Peyer's patch (tissue), 4 donors: ENCODE results near the gene SPDYE16. TPM values are rescaled to one million over a fixed set of nuclear protein-coding genes. Genes with fewer than 3 reads are reported as not detected.
A peak's percentile ranks its signal among the peaks of the same experiment; 100 is the strongest.
"Not testable (repeated sequence)": the region's sequence is repeated elsewhere in the genome, so short reads cannot be mapped to it uniquely, and the experiment has no call there.

Source experiments
- DNase-seq, 3 donors: peaks; one replicate each; pipeline ENCODE4 v3.0.0-alpha.2; 2017 to 2019
- H3K27ac ChIP-seq, 4 donors: fragments of 200-600 bp; sonication (generic); one replicate each; pipeline ENCODE4 v1.5.1; 2016 to 2019
- H3K27me3 ChIP-seq, 2 donors: fragments of 200-600 bp; sonication (generic); one replicate each; pipeline ENCODE4 v1.5.1; 2019
- H3K36me3 ChIP-seq, 3 donors: fragments of 200-600 bp; sonication (generic); one replicate each; pipeline ENCODE4 v1.5.1; 2016 to 2019
- H3K4me1 ChIP-seq, 4 donors: fragments of 200-600 bp; sonication (generic); one replicate each; pipeline ENCODE4 v1.5.1; 2016 to 2019
- H3K4me3 ChIP-seq, 4 donors: fragments of 200-600 bp; sonication (generic); 1 replicate in 3 of 4; 2 replicates in 1 of 4; pipeline ENCODE4 v1.5.1; 2016 to 2019; ENCODE audit warnings: mild to moderate bottlenecking in 1 of 4
- H3K9me3 ChIP-seq, 4 donors: fragments of 200-600 bp; sonication (generic); one replicate each; pipeline ENCODE4 v1.5.1; 2016 to 2019; ENCODE audit warnings: mild to moderate bottlenecking in 1 of 4
- total RNA-seq, 4 donors: library from RNA; depleted of rRNA; stranded (reverse); fragments of >200 nt; gene quantifications; one replicate each; pipeline ENCODE4 v1.1.0, GENCODE V29; 2016

SPDYE16 gene
- 1 to 10 TPM in 1 of 4 donors, not detected in 3; 1.7 TPM for total RNA-seq

GRCh38 chr7:76543197-76543596 lies at the start of gene SPDYE16:
SPDYE16 (minus strand) TSS chr7:76543297; CDS start chr7:76541459, 1,838 bp downstream.
- not testable (repeated sequence) for H3K27me3 ChIP-seq, H3K4me1 ChIP-seq, H3K9me3 ChIP-seq, DNase-seq, H3K4me3 ChIP-seq, H3K36me3 ChIP-seq, H3K27ac ChIP-seq

DNA sequence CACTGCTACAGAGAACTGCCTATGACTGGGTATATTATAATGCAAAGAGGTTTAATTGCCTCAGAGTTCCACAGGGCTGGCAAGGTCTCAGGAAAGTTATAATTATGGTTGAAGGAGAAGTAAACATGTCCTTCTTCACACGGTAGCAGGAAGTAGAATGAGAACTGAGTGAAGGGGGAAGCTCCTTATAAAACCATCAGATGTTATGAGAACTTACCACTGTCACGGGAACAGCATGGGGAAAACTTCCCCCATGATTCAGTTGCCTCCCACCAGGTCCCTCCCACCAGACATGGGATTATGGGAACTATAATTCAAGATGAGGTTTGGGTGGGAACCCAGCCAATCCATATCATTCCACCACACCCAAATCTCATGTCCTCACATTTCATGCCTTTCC lies 49.6 kb upstream of the SPDYE16 start:
- DNase-seq, H3K36me3 ChIP-seq, H3K27ac ChIP-seq, H3K9me3 ChIP-seq, H3K4me1 ChIP-seq, H3K27me3 ChIP-seq, H3K4me3 ChIP-seq: not testable (repeated sequence)

- peak; percentile 35 to 61 (median 57) for DNase-seq
- H3K36me3 ChIP-seq, H3K27me3 ChIP-seq, H3K4me3 ChIP-seq, H3K9me3 ChIP-seq, H3K27ac ChIP-seq, H3K4me1 ChIP-seq: not testable (repeated sequence)
Measured at GRCh38 chr7:76591602-76592304, 48.7 kb upstream of the SPDYE16 start.

DNA sequence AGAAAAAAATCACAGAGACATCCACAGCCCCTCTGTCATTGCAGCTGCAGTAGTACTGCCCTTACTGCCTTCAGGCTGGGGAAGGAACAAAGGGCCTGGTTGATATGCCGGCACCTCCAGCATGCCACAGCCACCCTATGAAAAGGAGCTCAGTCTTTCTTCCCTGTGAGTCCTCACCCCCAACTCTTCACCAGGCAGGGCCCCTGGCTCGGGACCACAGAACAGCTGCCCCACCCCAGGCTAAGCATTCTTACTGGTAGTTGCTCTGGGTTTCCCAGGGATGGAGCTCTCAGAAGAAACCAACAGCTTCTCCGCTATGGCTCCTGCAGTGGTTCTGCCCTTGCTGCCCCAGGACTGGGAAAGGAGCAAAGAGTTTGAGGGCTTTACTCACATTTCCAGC lies 47.9 kb upstream of the SPDYE16 start:
- H3K4me1 ChIP-seq, H3K4me3 ChIP-seq, H3K9me3 ChIP-seq, H3K36me3 ChIP-seq, DNase-seq, H3K27me3 ChIP-seq, H3K27ac ChIP-seq: not testable (repeated sequence)

DNA sequence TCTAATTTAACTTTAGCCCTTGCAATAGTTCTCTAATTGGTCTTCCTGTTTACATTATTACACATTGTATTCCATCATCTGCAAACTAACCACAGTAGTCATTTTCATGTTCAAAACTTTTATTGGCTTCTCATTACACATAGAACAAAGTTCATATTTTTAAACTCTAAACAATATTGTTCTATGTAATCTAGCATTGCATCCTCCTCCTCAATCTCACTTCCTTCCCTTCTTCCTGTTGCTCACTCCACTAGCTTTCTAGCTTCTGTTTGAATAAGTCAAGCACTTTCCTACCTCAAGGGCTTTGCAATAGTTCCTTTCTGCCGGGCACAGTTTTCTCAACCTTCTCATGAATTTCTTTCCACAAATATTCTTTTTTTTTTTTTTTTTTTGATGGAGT lies 45.5 kb upstream of the SPDYE16 start:
- H3K4me3 ChIP-seq, H3K27me3 ChIP-seq, DNase-seq, H3K9me3 ChIP-seq, H3K27ac ChIP-seq, H3K36me3 ChIP-seq: not testable (repeated sequence)
- peaks cover 0 to 11% (median 0%) of the 10 kb centered on the region in 4 donors for H3K4me1 ChIP-seq

GRCh38 chr7:76586585-76587315 lies 43.7 kb upstream of the SPDYE16 start:
- not testable (repeated sequence) for H3K9me3 ChIP-seq, H3K36me3 ChIP-seq, H3K27ac ChIP-seq, H3K27me3 ChIP-seq, DNase-seq, H3K4me3 ChIP-seq
- H3K4me1 ChIP-seq = peaks cover 0 to 21% (median 0%) of the 10 kb centered on the region in 4 donors

GRCh38 chr7:76583636-76584281 lies 40.7 kb upstream of the SPDYE16 start:
- not testable (repeated sequence) for H3K9me3 ChIP-seq, H3K36me3 ChIP-seq, H3K27me3 ChIP-seq, H3K4me3 ChIP-seq, DNase-seq
- H3K4me1 ChIP-seq = peaks cover 0 to 21% (median 0%) of the 10 kb centered on the region in 4 donors
- peak overlapping the region; percentile 25 to 65 (median 45) for H3K27ac ChIP-seq

DNA sequence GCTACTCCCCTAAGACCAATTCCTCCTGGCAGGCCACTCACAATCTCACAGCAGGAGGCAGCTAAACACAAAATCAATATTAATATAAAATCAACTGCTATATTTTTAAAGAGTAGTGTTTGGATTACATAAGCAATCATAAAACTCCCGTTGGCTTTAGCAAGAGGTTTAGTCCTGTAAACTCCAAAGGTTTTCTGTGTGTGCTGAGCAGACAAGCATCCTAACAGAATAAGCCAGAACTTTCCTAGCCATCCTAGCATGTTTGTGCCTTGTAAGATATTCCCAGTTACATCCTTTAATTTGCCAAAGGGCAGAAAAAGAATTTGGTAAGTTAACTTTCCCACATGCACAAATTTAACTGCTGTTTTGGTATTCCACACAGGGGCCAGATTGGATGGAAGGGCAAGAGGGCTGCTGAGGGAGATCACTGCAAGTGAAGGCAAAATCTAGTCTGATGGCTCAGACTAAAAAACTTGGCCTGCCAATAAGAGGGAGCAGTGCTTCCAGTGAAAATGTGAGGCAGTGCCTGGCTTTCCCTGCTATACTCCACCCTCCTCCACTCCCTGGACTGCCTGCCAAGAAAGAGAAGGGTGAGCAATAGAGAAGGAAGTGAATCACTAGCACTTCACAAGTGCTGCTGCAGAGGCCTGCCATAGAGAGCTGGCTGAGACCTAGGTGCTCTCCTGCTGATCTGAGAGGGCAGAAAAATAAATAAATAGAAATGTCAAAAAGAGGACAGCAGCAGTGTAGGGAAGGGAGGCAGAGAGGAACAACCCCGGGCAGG lies 39.9 kb upstream of the SPDYE16 start:
- H3K9me3 ChIP-seq, H3K36me3 ChIP-seq, H3K4me3 ChIP-seq, H3K27me3 ChIP-seq: not testable (repeated sequence)
- DNase-seq = peak in 1 of 3 donors; percentile 87
- Histone ChIP-seq H3K4me1 (peaks cover 0 to 21% (median 0%) of the 10 kb centered on the region in 4 donors), H3K27ac (peak overlapping the region in 3 of 4 donors; percentile 30 to 65 (median 32))

GRCh38 chr7:76575919-76576655 lies 33.0 kb upstream of the SPDYE16 start:
- not testable (repeated sequence) for DNase-seq, H3K36me3 ChIP-seq, H3K27ac ChIP-seq

GRCh38 chr7:76575431-76575830 lies 32.3 kb upstream of the SPDYE16 start:
- H3K4me3 ChIP-seq, H3K27ac ChIP-seq, DNase-seq, H3K27me3 ChIP-seq, H3K4me1 ChIP-seq, H3K9me3 ChIP-seq, H3K36me3 ChIP-seq: not testable (repeated sequence)

More at GRCh38 chr7:76575919-76576655, 33.0 kb upstream of the SPDYE16 start:
- H3K4me1 ChIP-seq, H3K9me3 ChIP-seq, H3K4me3 ChIP-seq, H3K27me3 ChIP-seq: not testable (repeated sequence)

- H3K27me3 ChIP-seq, H3K4me3 ChIP-seq, H3K36me3 ChIP-seq, H3K9me3 ChIP-seq, H3K4me1 ChIP-seq, H3K27ac ChIP-seq, DNase-seq: not testable (repeated sequence)
Measured at GRCh38 chr7:76572296-76572695, 29.2 kb upstream of the SPDYE16 start.

GRCh38 chr7:76570324-76570775 lies 27.3 kb upstream of the SPDYE16 start:
- not testable (repeated sequence) for H3K4me1 ChIP-seq, H3K36me3 ChIP-seq, H3K27me3 ChIP-seq, H3K9me3 ChIP-seq, H3K4me3 ChIP-seq
- peak overlapping the region in 2 of 4 donors; percentile 19 to 25 for H3K27ac ChIP-seq
- DNase-seq = peak in 2 of 3 donors; percentile 52 to 65

DNA sequence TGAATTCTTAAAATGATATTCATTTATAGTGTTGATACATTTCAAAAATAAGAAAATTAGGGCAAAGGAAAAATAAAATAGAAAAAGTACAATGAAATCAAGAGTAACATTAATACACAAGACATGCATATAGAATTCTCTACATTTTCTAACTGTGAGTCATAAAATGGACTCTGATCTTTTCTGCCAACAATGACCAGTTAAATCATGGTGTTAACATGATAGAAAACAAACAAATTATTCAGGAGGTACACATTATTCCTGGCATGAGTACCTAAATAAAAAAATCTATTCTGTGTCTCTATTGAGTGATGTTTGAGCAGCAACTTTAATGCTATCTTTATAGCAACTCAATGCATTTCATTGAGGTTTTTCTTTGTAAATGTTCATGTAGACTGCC lies 25.6 kb upstream of the SPDYE16 start:
- H3K4me3 ChIP-seq, H3K4me1 ChIP-seq, H3K27me3 ChIP-seq, H3K9me3 ChIP-seq, H3K27ac ChIP-seq, H3K36me3 ChIP-seq, DNase-seq: not testable (repeated sequence)

- not testable (repeated sequence) for H3K9me3 ChIP-seq, H3K36me3 ChIP-seq, DNase-seq, H3K4me1 ChIP-seq, H3K4me3 ChIP-seq, H3K27ac ChIP-seq, H3K27me3 ChIP-seq
Measured at GRCh38 chr7:76567753-76568152, 24.7 kb upstream of the SPDYE16 start.
